GM19239 (cell line): ENCODE results near the gene DCLK1.
"Not testable (repeated sequence)": the region's sequence is repeated elsewhere in the genome, so short reads cannot be mapped to it uniquely, and the experiment has no call there.

Experiments
- DNase-seq: peaks from one replicate; pipeline ENCODE4 v3.0.0; 2011; ENCODE audit warnings: low spot score; ENCODE audit not compliant: insufficient read length
- FAIRE-seq: peaks from 2 replicates; lab custom pipeline; 2011; peaks lifted over from hg19 to GRCh38; lab: Jason Lieb, UNC

The DCLK1 gene

GRCh38 chr13:36132376-36132775 is 1.2 kb upstream of the DCLK1 start:
- FAIRE-seq, result no peak
- DNase-seq, result no peak

GRCh38 chr13:36131931-36132297 is 732 bp upstream of the DCLK1 start:
- FAIRE-seq (no peak), DNase-seq (no peak)

GRCh38 chr13:36130552-36131221 is 495 bp downstream of the DCLK1 start:
- FAIRE-seq, result no peak
- DNase-seq, result no peak

GRCh38 chr13:36130193-36130551 is 1.0 kb downstream of the DCLK1 start:
- no peak for FAIRE-seq
- DNase-seq, result no peak

- DNase-seq (no peak), FAIRE-seq (no peak)
Observed at GRCh38 chr13:36129539-36129938, 1.6 kb downstream of the DCLK1 start.

GRCh38 chr13:36126491-36126890 is 4.7 kb downstream of the DCLK1 start:
- DNase-seq, result no peak
- no peak for FAIRE-seq

GRCh38 chr13:36125841-36126240 is 5.3 kb downstream of the DCLK1 start:
- FAIRE-seq, result no peak
- DNase-seq, result no peak

- DNase-seq (no peak), FAIRE-seq (no peak)
Observed at GRCh38 chr13:36124236-36124822, 6.9 kb downstream of the DCLK1 start.

GRCh38 chr13:36115306-36115705 is 15.9 kb downstream of the DCLK1 start:
- DNase-seq (no peak), FAIRE-seq (no peak)

- FAIRE-seq, result no peak
- no peak for DNase-seq
Observed at GRCh38 chr13:36114233-36114632, 16.9 kb downstream of the DCLK1 start.

- DNase-seq, result no peak
- FAIRE-seq, result no peak
Observed at GRCh38 chr13:36108954-36109353, 22.2 kb downstream of the DCLK1 start.

GRCh38 chr13:36108342-36108741 is 22.8 kb downstream of the DCLK1 start:
- no peak for FAIRE-seq

GRCh38 chr13:36107521-36107920 is 23.7 kb downstream of the DCLK1 start:
- FAIRE-seq (no peak), DNase-seq (no peak)

More at GRCh38 chr13:36108342-36108741, 22.8 kb downstream of the DCLK1 start:
- DNase-seq, result no peak

- FAIRE-seq, result no peak
Observed at GRCh38 chr13:36105726-36106125, 25.5 kb downstream of the DCLK1 start.

GRCh38 chr13:36102721-36103120 is 28.5 kb downstream of the DCLK1 start:
- DNase-seq (no peak), FAIRE-seq (no peak)

More at GRCh38 chr13:36105726-36106125, 25.5 kb downstream of the DCLK1 start:
- no peak for DNase-seq

- not testable (repeated sequence) for DNase-seq, FAIRE-seq
Observed at GRCh38 chr13:36101907-36102306, 29.3 kb downstream of the DCLK1 start.

- FAIRE-seq, result no peak
- no peak for DNase-seq
Observed at GRCh38 chr13:36101157-36101556, 30.0 kb downstream of the DCLK1 start.

- no peak for FAIRE-seq
- DNase-seq, result no peak
Observed at GRCh38 chr13:36098080-36098479, 33.1 kb downstream of the DCLK1 start.

- DNase-seq, result no peak
Observed at GRCh38 chr13:36096461-36097416, 34.4 kb downstream of the DCLK1 start.

GRCh38 chr13:36094478-36094877 is 36.7 kb downstream of the DCLK1 start:
- no peak for FAIRE-seq

More at GRCh38 chr13:36096461-36097416, 34.4 kb downstream of the DCLK1 start:
- no peak for FAIRE-seq

GRCh38 chr13:36090592-36090991 is 40.6 kb downstream of the DCLK1 start:
- no peak for DNase-seq
- no peak for FAIRE-seq

More at GRCh38 chr13:36094478-36094877, 36.7 kb downstream of the DCLK1 start:
- no peak for DNase-seq
